Vagina (tissue), 2 donors: ENCODE data around the gene VILL.

Source experiments
- CTCF ChIP-seq, 3 experiments: fragments of 450-650 bp in 2 of 3; fragments of 200-600 bp in 1 of 3; sonication (generic) in 1 of 3; IDR thresholded peaks; one replicate each; pipeline ENCODE4 v1.5.1; 2017 to 2019; ENCODE audit warnings: antibody characterized with exemption in 3 of 3, mild to moderate bottlenecking in 2 of 3, moderate library complexity in 2 of 3
- POLR2A ChIP-seq, 2 donors: fragments of 450-650 bp; IDR thresholded peaks; one replicate each; pipeline ENCODE4 v1.6.1; 2017; ENCODE audit warnings: antibody characterized with exemption in 2 of 2, mild to moderate bottlenecking in 2 of 2, moderate library complexity in 2 of 2
- POLR2AphosphoS5 ChIP-seq, 2 donors: sonication (generic); formaldehyde crosslinking; IDR thresholded peaks; one replicate each; pipeline ENCODE4 v1.9.0; 2017; ENCODE audit warnings: antibody characterized with exemption in 2 of 2, mild to moderate bottlenecking in 2 of 2, low read depth in 1 of 2; ENCODE audit not compliant: insufficient read depth in 1 of 2

DNA sequence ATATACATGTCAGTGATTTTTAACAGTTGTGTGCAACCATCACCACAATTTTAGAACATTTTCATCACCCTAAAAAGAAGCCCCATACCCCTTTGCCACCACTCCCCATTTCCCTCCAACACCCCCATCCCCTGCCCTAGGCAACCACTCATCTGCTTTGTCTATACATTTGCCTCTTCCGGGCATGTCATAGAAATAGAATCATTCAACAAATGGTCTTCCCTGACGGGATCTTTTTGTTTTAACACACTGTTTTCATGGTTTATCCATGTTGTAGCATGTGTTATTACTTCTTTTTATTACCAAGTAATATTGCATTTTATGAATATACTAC lies 4.0 kb downstream of the VILL start:
- TF ChIP-seq CTCF (IDR thresholded peaks at IDR 0.05) (no peak), POLR2A (IDR thresholded peaks at IDR 0.05) (no peak), POLR2AphosphoS5 (IDR thresholded peaks at IDR 0.05; ENCODE audit: insufficient read depth in 1 of 2, low read depth in 1 of 2) (no peak)
